GM19324 (cell line): ENCODE results near the gene INSYN1.

ENCODE experiments used
- ATAC-seq: cut with Tn5 transposase; IDR thresholded peaks from one replicate; pipeline ENCODE4 v1.9.1; 2021; ENCODE audit warnings: mild to moderate bottlenecking, moderate library complexity; ENCODE audit not compliant: unreplicated experiment, low FRiP score

Gene INSYN1

GRCh38 chr15:73695773-73696640 lies 57.1 kb downstream of the INSYN1 start:
- no peak for ATAC-seq

DNA sequence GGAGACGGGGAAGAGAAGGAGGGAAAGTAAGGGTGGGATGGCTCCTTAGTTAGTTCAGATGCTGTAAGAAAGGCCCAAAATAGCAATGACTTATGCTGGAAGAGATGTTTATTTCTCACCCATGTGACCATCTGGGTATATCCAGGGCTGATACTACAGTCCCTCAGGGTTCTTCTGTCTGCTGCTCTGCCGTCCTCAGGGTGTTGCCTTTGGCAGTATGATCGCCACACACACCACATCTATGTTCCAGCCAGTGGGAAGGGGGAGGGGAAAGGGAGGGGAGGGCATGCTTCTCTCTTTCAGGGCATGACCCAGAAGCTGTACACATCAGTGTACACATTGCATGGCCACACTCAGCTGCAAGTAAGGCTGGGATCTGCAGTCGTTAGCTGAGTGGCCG lies 58.7 kb downstream of the INSYN1 start:
- ATAC-seq, result no peak

GRCh38 chr15:73691396-73691795 lies 61.8 kb downstream of the INSYN1 start:
- no peak for ATAC-seq

DNA sequence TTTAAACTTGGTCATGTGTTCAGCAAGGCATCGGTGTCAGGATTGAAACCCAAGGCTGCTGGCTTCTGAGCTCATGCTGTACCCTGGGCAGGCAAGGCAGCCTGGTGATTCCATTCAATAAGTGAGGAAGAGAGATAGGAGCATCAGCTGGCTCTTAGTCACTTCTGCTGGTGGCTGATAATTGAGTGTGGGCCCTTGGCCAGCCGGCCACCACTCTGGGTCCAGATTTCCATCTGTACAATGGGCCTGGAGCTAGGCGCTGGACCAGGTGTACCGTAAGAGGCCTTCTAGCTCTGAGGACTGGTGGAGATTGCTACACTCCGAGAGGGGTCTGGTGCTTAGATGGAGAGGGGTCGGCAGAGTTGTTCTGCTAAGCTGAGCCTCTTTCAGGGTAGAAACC lies 64.7 kb downstream of the INSYN1 start:
- no peak for ATAC-seq

DNA sequence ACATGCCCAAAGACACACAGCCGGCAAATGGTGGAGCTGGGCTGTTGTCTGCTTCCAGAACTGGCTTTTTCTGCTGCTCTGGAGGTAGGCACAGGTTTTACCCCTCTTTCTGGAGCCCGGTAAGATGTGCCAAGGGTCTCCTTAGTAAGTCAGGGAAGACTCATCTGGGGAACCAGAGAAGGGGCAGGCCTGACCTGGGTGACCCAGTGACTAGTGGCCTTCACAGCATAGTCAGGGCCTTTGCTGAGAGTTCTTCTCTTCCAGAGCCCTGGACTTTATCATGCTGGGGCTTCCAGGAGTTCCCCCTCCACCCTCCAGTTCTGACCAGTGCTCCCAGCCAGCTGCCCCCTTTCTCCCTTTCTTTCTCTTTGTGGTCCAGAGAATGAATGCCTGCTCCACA lies 65.8 kb downstream of the INSYN1 start:
- ATAC-seq, result no peak

DNA sequence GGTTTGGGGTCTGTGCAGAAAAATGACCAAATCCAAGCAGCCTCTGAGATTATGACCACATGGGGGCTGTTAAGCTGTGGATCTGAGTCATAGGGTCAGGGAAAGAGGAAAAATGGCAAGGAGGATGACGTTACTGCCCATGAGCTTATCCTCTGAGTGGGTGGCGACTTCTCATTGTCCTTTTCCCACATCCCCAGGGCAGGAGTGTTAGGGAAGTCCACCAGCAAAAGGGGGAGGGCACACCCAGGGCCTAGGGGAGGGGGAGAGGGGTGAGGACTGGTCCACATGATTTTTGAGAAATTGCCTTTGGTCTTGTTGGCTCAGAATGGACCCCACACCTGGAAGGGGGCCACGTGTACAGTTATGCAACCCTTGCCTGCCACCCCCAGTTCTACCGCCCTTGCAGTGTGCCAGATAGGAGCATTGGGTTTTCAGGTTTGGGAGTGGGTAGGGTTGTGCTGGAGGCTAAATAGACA lies 66.3 kb downstream of the INSYN1 start:
- ATAC-seq, result no peak

GRCh38 chr15:73685981-73686380 lies 67.2 kb downstream of the INSYN1 start:
- ATAC-seq, result no peak
